ENCODE results near the gene NUDT16. TPM values are rescaled to one million over a fixed set of nuclear protein-coding genes. Genes with fewer than 3 reads are reported as not detected.

The NUDT16 gene
- total RNA-seq, 2 experiments from 2014 or later: 4.7 to 5.7 TPM

GRCh38 chr3:131405411-131405810 lies 23.8 kb downstream of the NUDT16 start:
- TF ChIP-seq CTCF (IDR thresholded peaks at IDR 0.05): no peak
- no peak overlapping the region for H3K4me3 ChIP-seq (ENCODE audit: low read length)
- no peak overlapping the region for H3K4me3 Mint-ChIP-seq
- ChIA-PET POLR2A (no interaction called here), CTCF (no interaction called here)
- no peaks in the 10 kb centered on the region for H3K9me3 ChIP-seq (ENCODE audit: control insufficient read depth in 1 of 2, insufficient read depth in 1 of 2, low read length in 2 of 2)
- no peaks in the 10 kb centered on the region for H3K27me3 ChIP-seq (ENCODE audit: control insufficient read depth in 1 of 2, insufficient read depth in 2 of 2, low read length in 2 of 2)
- peaks cover 21% of the 10 kb centered on the region for H3K27me3 Mint-ChIP-seq
- H3K36me3 Mint-ChIP-seq (ENCODE audit: low read depth): no peaks in the 10 kb centered on the region
- no peak overlapping the region for H3K27ac ChIP-seq (ENCODE audit: low read depth in 1 of 2, low read length in 2 of 2)
- H3K4me1 ChIP-seq (ENCODE audit: insufficient read depth, low read length): no peaks in the 10 kb centered on the region
- ATAC-seq (ENCODE audit: poor library complexity): no peak
- intact Hi-C loops (cut with DNase I, micrococcal nuclease): no loop called here
- no peak overlapping the region for H3K27ac Mint-ChIP-seq
- H3K9me3 Mint-ChIP-seq: no peaks in the 10 kb centered on the region
- no peaks in the 10 kb centered on the region for H3K36me3 ChIP-seq (ENCODE audit: insufficient read depth, low read length)
- no peaks in the 10 kb centered on the region for H3K4me1 Mint-ChIP-seq (ENCODE audit: low read depth)
- DNase-seq: no peak

GRCh38 chr3:131406274-131406673 lies 24.7 kb downstream of the NUDT16 start:
- intact Hi-C loops (cut with DNase I, micrococcal nuclease): no loop called here
- no peak for DNase-seq
- no peak for ATAC-seq (ENCODE audit: poor library complexity)
- Mint-ChIP-seq H3K36me3 (ENCODE audit: low read depth) (no peaks in the 10 kb centered on the region), H3K9me3 (peaks cover 2% of the 10 kb centered on the region), H3K27ac (no peak overlapping the region), H3K27me3 (peaks cover 21% of the 10 kb centered on the region), H3K4me3 (no peak overlapping the region), H3K4me1 (ENCODE audit: low read depth) (no peaks in the 10 kb centered on the region)
- POLR2A ChIA-PET: no interaction called here
- H3K4me1 ChIP-seq (ENCODE audit: insufficient read depth, low read length): no peaks in the 10 kb centered on the region
- H3K4me3 ChIP-seq (ENCODE audit: low read length): no peak overlapping the region
- no peak for TF ChIP-seq CTCF (IDR thresholded peaks at IDR 0.05)
- no peaks in the 10 kb centered on the region for H3K9me3 ChIP-seq (ENCODE audit: control insufficient read depth in 1 of 2, insufficient read depth in 1 of 2, low read length in 2 of 2)
- no peaks in the 10 kb centered on the region for H3K36me3 ChIP-seq (ENCODE audit: insufficient read depth, low read length)
- H3K27me3 ChIP-seq (ENCODE audit: control insufficient read depth in 1 of 2, insufficient read depth in 2 of 2, low read length in 2 of 2): no peaks in the 10 kb centered on the region
- CTCF ChIA-PET: no interaction called here
- no peak overlapping the region for H3K27ac ChIP-seq (ENCODE audit: low read depth in 1 of 2, low read length in 2 of 2)

GRCh38 chr3:131417751-131418150 lies 36.2 kb downstream of the NUDT16 start:
- H3K27ac ChIP-seq (ENCODE audit: low read depth in 1 of 2, low read length in 2 of 2): no peak overlapping the region
- POLR2A ChIA-PET: no interaction called here

More at GRCh38 chr3:131417751-131418150, 36.2 kb downstream of the NUDT16 start:
- CTCF ChIA-PET: no interaction called here
- Mint-ChIP-seq H3K27me3 (peaks cover 17% of the 10 kb centered on the region), H3K36me3 (ENCODE audit: low read depth) (no peaks in the 10 kb centered on the region), H3K27ac (no peak overlapping the region), H3K4me1 (ENCODE audit: low read depth) (no peaks in the 10 kb centered on the region), H3K9me3 (peaks cover 4% of the 10 kb centered on the region), H3K4me3 (no peak overlapping the region)
- ATAC-seq (ENCODE audit: poor library complexity) (no peak), DNase-seq (no peak)
- no peak overlapping the region for H3K4me3 ChIP-seq (ENCODE audit: low read length)
- H3K36me3 ChIP-seq (ENCODE audit: insufficient read depth, low read length): no peaks in the 10 kb centered on the region
- intact Hi-C loops (cut with DNase I, micrococcal nuclease): no loop called here
- no peaks in the 10 kb centered on the region for H3K4me1 ChIP-seq (ENCODE audit: insufficient read depth, low read length)
- no peaks in the 10 kb centered on the region for H3K9me3 ChIP-seq (ENCODE audit: control insufficient read depth in 1 of 2, insufficient read depth in 1 of 2, low read length in 2 of 2)
- TF ChIP-seq CTCF (IDR thresholded peaks at IDR 0.05): no peak
- H3K27me3 ChIP-seq (ENCODE audit: control insufficient read depth in 1 of 2, insufficient read depth in 2 of 2, low read length in 2 of 2): no peaks in the 10 kb centered on the region
